GM12878 (cell line): ENCODE data around the gene C17orf107. TPM values are rescaled to one million over a fixed set of nuclear protein-coding genes. Genes with fewer than 3 reads are reported as not detected.

ENCODE experiments used
- ATAC-seq: fragments of 200-7000 bp; cut with Tn5 transposase; 3 replicates; pipeline ENCODE4 v1.9.1; 2020; ENCODE audit warnings: mild to moderate bottlenecking, moderate library complexity
- BruUV-seq: library from RNA; stranded (reverse); fragments of 400-500 nt; replicated peaks from 2 replicates; lab custom pipeline; 2021; lab: Mats Ljungman, UMichigan
- CTCF ChIA-PET: fragments of 300-600 bp; sonication (Branson Sonifier 250); formaldehyde crosslinking; extraction: SDS; loops from one replicate; lab custom pipeline; 2021; ENCODE audit warnings: inconsistent platforms; lab: Yijun Ruan, JAX
- POLR2A ChIA-PET: fragments of 350-600 bp; formaldehyde crosslinking; extraction: SDS; loops from one replicate; lab custom pipeline; 2021; ENCODE audit warnings: inconsistent platforms; lab: Charles Lee
- RAD21 ChIA-PET: fragments of 300-600 bp; sonication (Branson Sonifier 250); formaldehyde crosslinking; loops from one replicate; lab custom pipeline; 2023; ENCODE audit warnings: antibody characterized with exemption; ENCODE audit not compliant: unreplicated experiment; lab: Charles Lee
- SMC1A ChIA-PET: fragments of 300-600 bp; sonication (Branson Sonifier 250); formaldehyde crosslinking; loops from one replicate; lab custom pipeline; 2023; ENCODE audit not compliant: unreplicated experiment, uncharacterized antibody; lab: Charles Lee
- DNase-seq: peaks from one replicate; pipeline ENCODE4 v3.0.0-alpha.2; 2011; ENCODE audit warnings: low read depth, low spot score
- FAIRE-seq: peaks from 3 replicates; lab custom pipeline; 2011; peaks lifted over from hg19 to GRCh38; lab: Jason Lieb, UNC
- H2AFZ ChIP-seq: 2 replicates; pipeline ENCODE4 v1.6.0; 2011; ENCODE audit warnings: low read depth, low read length, control low read depth; ENCODE audit not compliant: control insufficient read depth
- H3K27ac ChIP-seq: 2 replicates; pipeline ENCODE4 v1.5.1; 2011; ENCODE audit warnings: control low read depth; ENCODE audit not compliant: control insufficient read depth, insufficient read depth
- H3K27me3 ChIP-seq, 2 experiments: replicated peaks in 1 of 2; 2 replicates each; pipeline versions ENCODE4 v1.6.0 to v1.6.1; 2011; ENCODE audit warnings: low read length in 1 of 2; ENCODE audit not compliant: control insufficient read depth in 2 of 2, insufficient read depth in 2 of 2
- H3K36me3 ChIP-seq, 2 experiments: 2 replicates each; pipeline ENCODE4 v1.5.1; 2011; ENCODE audit warnings: low read length in 1 of 2; ENCODE audit not compliant: control insufficient read depth in 2 of 2, insufficient read depth in 2 of 2
- H3K4me1 ChIP-seq: 2 replicates; pipeline ENCODE4 v1.6.1; 2011; ENCODE audit warnings: mild to moderate bottlenecking, low read length, moderate library complexity, mixed read lengths; ENCODE audit not compliant: control insufficient read depth, insufficient read depth
- H3K4me2 ChIP-seq: 2 replicates; pipeline ENCODE4 v1.6.0; 2011; ENCODE audit warnings: control low read depth; ENCODE audit not compliant: control insufficient read depth, insufficient read depth
- H3K4me3 ChIP-seq: fragments of 200-600 bp; sonication (generic); 2 replicates; pipeline ENCODE4 v1.5.1; 2016
- H3K79me2 ChIP-seq: 2 replicates; pipeline ENCODE4 v1.6.0; 2011; ENCODE audit warnings: low read length; ENCODE audit not compliant: control insufficient read depth, insufficient read depth
- H3K9ac ChIP-seq: 2 replicates; pipeline ENCODE4 v1.8.0; 2011; ENCODE audit warnings: low read length, control low read depth, mixed read lengths; ENCODE audit not compliant: control insufficient read depth, insufficient read depth
- H3K9me3 ChIP-seq: replicated peaks from 3 replicates; pipeline ENCODE4 v1.5.1; 2011; ENCODE audit warnings: mild to moderate bottlenecking, low read length; ENCODE audit not compliant: control insufficient read depth, insufficient read depth
- H4K20me1 ChIP-seq: 2 replicates; pipeline ENCODE4 v1.6.0; 2011; ENCODE audit not compliant: control insufficient read depth, insufficient read depth
- BRCA1 ChIP-seq: IDR thresholded peaks from 2 replicates; pipeline ENCODE4 v1.6.1; 2011; ENCODE audit warnings: low read depth, low read length, improper control_type of control experiment
- EED ChIP-seq: sonication (generic); IDR thresholded peaks from 2 replicates; pipeline ENCODE4 v1.6.1; 2016; ENCODE audit warnings: antibody characterized with exemption, low read depth
- HSF1 ChIP-seq: fragments of 150-350 bp; IDR thresholded peaks from 2 replicates; pipeline ENCODE4 v1.6.1; 2014; ENCODE audit warnings: mild to moderate bottlenecking, low read depth, low read length
- IRF5 ChIP-seq: fragments of 450-650 bp; IDR thresholded peaks from 2 replicates; pipeline ENCODE4 v1.6.1; 2017; ENCODE audit warnings: borderline replicate concordance
- MEF2A ChIP-seq: IDR thresholded peaks from 2 replicates; pipeline ENCODE4 v1.6.1; 2011; ENCODE audit warnings: low read depth, mild to moderate bottlenecking, low read length, moderate library complexity; ENCODE audit not compliant: insufficient read depth
- NFIC ChIP-seq: IDR thresholded peaks from 2 replicates; pipeline ENCODE4 v1.6.1; 2012; ENCODE audit warnings: low read depth, mild to moderate bottlenecking, inconsistent platforms, low read length, moderate library complexity
- ZBED1 ChIP-seq: IDR thresholded peaks from 2 replicates; pipeline ENCODE4 v1.6.1; 2016; ENCODE audit warnings: borderline replicate concordance
- ZNF24 ChIP-seq: fragments of 450-650 bp; IDR thresholded peaks from 2 replicates; pipeline ENCODE4 v1.6.1; 2017; ENCODE audit warnings: antibody characterized with exemption, mild to moderate bottlenecking
- ZNF274 ChIP-seq: IDR thresholded peaks from one replicate; pipeline ENCODE4 v1.8.0; 2011; ENCODE audit not compliant: insufficient read length, insufficient read depth
- WGBS: methylation state at CpG from one replicate; pipeline ENCODE4 v1.1.6; 2016; ENCODE audit warnings: low lambda C conversion rate; ENCODE audit not compliant: insufficient replicate concordance, insufficient coverage; ENCODE audit errors: missing lambda C conversion rate; 5-methylcytosine and 5-hydroxymethylcytosine counted together
- in situ Hi-C: fragments of 300-500 bp; cut with MboI; formaldehyde crosslinking; loops from 9 replicates; pipeline ENCODE4 v1.14.3; 2018; ENCODE audit warnings: mixed read lengths
- intact Hi-C: fragments of 100-400 bp; cut with micrococcal nuclease; formaldehyde crosslinking; loops from one replicate; pipeline ENCODE4 v1.14.2; 2022; ENCODE audit not compliant: unreplicated experiment
- polyA plus RNA-seq, 11 experiments: library from polyadenylated mRNA; depleted of rRNA in 4 of 11; unstranded in 6 of 11; stranded (reverse) in 5 of 11; fragments of >200 nt; fragmentation: Nextera tagmentation in 4 of 11; fragmentation: Illumina TruSeq in 1 of 11; extraction: Ambion mirVana in 4 of 11; extraction: Trizol in 1 of 11; gene quantifications; 1 replicate in 1 of 11; 2 replicates in 10 of 11; pipeline versions ENCODE4 v1.2.1 to v1.2.3, GENCODE V29; 2011 to 2016; ENCODE audit warnings: inconsistent platforms in 2 of 11, missing spikeins in 2 of 11, low read depth in 1 of 11
- total RNA-seq, 4 experiments: library from RNA; depleted of rRNA in 3 of 4; stranded (reverse); fragments of >200 nt in 3 of 4; fragmentation: Illumina TruSeq in 1 of 4; extraction: Trizol in 1 of 4; gene quantifications; 2 replicates each; pipeline versions ENCODE4 v1.2.1 to v1.2.3, GENCODE V29; 2013 to 2021

The C17orf107 gene
- total and polyA plus RNA-seq, 10 of the 15 experiments (the other 5 are each of a cell fraction or from before 2014, with no cell fraction given) = 0.05 to 0.46 (median 0.11) TPM; not detected in 3

GRCh38 chr17:4908301-4908700, 9.0 kb downstream of the C17orf107 start:
- SMC1A ChIA-PET = interaction anchor here (1.1 to 3.2 kb wide), 8 partner anchors 9 to 154 kb away, joined by 3 to 20 read pairs (median 5); partner anchors contain the start of genes C17orf107, RNF167, SLC25A11 and SPAG7
- Histone ChIP-seq H3K4me1 (peaks cover 7% of the 10 kb centered on the region), H3K9me3 (no peaks in the 10 kb centered on the region), H3K79me2 (no peaks in the 10 kb centered on the region), H3K4me3 (no peak overlapping the region), H3K27me3 (no peaks in the 10 kb centered on the region; a peak in 1 of 4 replicates), H3K36me3 (no peaks in the 10 kb centered on the region), H4K20me1 (no peaks in the 10 kb centered on the region), H3K9ac (no peak overlapping the region), H3K4me2 (no peak overlapping the region), H3K27ac (no peak overlapping the region), H2AFZ (peak overlapping the region; percentile 15; the same call in 1 of the 2 replicates)
- intact Hi-C loops = no loop called here
- FAIRE-seq = no peak
- CTCF ChIA-PET = interaction anchor here (0.7 to 3.0 kb wide), 19 partner anchors 10 to 159 kb away, joined by 3 to 35 read pairs (median 6); partner anchors contain the start of genes CAMTA2, ENO3, RNF167 and SLC25A11
- no TSS peak for BruUV-seq
- RAD21 ChIA-PET = interaction anchor here (0.6 to 2.2 kb wide), 9 partner anchors 31 to 164 kb away, joined by 3 to 28 read pairs (median 4); partner anchors contain the start of genes CAMTA2, PFN1, RNF167 and SLC25A11
- no peak for ATAC-seq
- DNase-seq = no peak
- in situ Hi-C loops = no loop called here
- no peak for TF ChIP-seq EED
- no peak for TF ChIP-seq NFIC
- no peak for TF ChIP-seq IRF5
- no peak for TF ChIP-seq ZBED1
- no peak for TF ChIP-seq ZNF24
- no peak for TF ChIP-seq ZNF274
- TF ChIP-seq BRCA1 = no peak
- TF ChIP-seq HSF1 = no peak
- no peak for TF ChIP-seq MEF2A
- WGBS = 67% methylated on average over 9 of the region's 10 CpGs
- POLR2A ChIA-PET = interaction anchor here (0.6 to 1.4 kb wide), 4 partner anchors 8 to 151 kb away, joined by 3 to 6 read pairs (median 4); partner anchors contain the start of genes RNF167, SLC25A11 and SPAG7
